Neuronal stem cell (in vitro differentiated cells): ENCODE results near the gene REV3L. TPM values are rescaled to one million over a fixed set of nuclear protein-coding genes. Genes with fewer than 3 reads are reported as not detected.
A peak's percentile ranks its signal among the peaks of the same experiment; 100 is the strongest.

ENCODE experiments used
- DNase-seq: peaks from one replicate; pipeline ENCODE4 v3.0.0-alpha.2; 2013; ENCODE audit warnings: low spot score
- H2AFZ ChIP-seq: one replicate; pipeline ENCODE4 v1.6.1; 2013; ENCODE audit warnings: mild to moderate bottlenecking, low read length, inconsistent platforms
- H2AK5ac ChIP-seq: 2 replicates; pipeline ENCODE4 v1.6.1; 2013; ENCODE audit warnings: low read depth, mild to moderate bottlenecking, inconsistent platforms, low read length, moderate library complexity, mixed read lengths
- H2BK120ac ChIP-seq: 2 replicates; pipeline ENCODE4 v1.6.1; 2013; ENCODE audit warnings: low read depth, mild to moderate bottlenecking, inconsistent platforms, low read length, moderate library complexity, mixed read lengths
- H2BK12ac ChIP-seq: one replicate; pipeline ENCODE4 v1.6.1; 2013; ENCODE audit warnings: low read length, inconsistent platforms
- H2BK15ac ChIP-seq: 2 replicates; pipeline ENCODE4 v1.6.1; 2013; ENCODE audit warnings: mild to moderate bottlenecking, low read length, inconsistent platforms, mixed read lengths
- H2BK5ac ChIP-seq: one replicate; pipeline ENCODE4 v1.6.1; 2013; ENCODE audit warnings: inconsistent platforms, mild to moderate bottlenecking, low read length, moderate library complexity
- H3K14ac ChIP-seq: one replicate; pipeline ENCODE4 v1.6.1; 2013; ENCODE audit warnings: low read length, inconsistent platforms
- H3K18ac ChIP-seq: 2 replicates; pipeline ENCODE4 v1.6.1; 2013; ENCODE audit warnings: low read length, inconsistent platforms
- H3K23ac ChIP-seq: 2 replicates; pipeline ENCODE4 v1.6.1; 2013; ENCODE audit warnings: low read depth, mild to moderate bottlenecking, mixed read lengths, low read length, inconsistent platforms; ENCODE audit not compliant: poor library complexity
- H3K27ac ChIP-seq: replicated peaks from 3 replicates; pipeline ENCODE4 v1.5.1; 2013; ENCODE audit warnings: low read length, inconsistent platforms
- H3K27me3 ChIP-seq, 3 experiments: 2 replicates each; pipeline ENCODE4 v1.6.1; 2013; ENCODE audit warnings: low read length in 3 of 3, mild to moderate bottlenecking in 2 of 3, inconsistent platforms in 1 of 3, low read depth in 1 of 3, mixed read lengths in 1 of 3, moderate library complexity in 1 of 3; ENCODE audit not compliant: control insufficient read depth in 3 of 3, insufficient read depth in 3 of 3
- H3K36me3 ChIP-seq, 2 donors: replicated peaks in 1 of 2; 2 replicates each; pipeline ENCODE4 v1.6.1; 2013; ENCODE audit warnings: low read length in 2 of 2; ENCODE audit not compliant: control insufficient read depth in 2 of 2, insufficient read depth in 2 of 2
- H3K4ac ChIP-seq: 2 replicates; pipeline ENCODE4 v1.6.1; 2013; ENCODE audit warnings: inconsistent platforms, mild to moderate bottlenecking, low read length, moderate library complexity
- H3K4me1 ChIP-seq, 2 donors: 1 replicate in 1 of 2; 2 replicates in 1 of 2; pipeline ENCODE4 v1.6.1; 2013; ENCODE audit warnings: low read length in 2 of 2, low read depth in 1 of 2; ENCODE audit not compliant: control insufficient read depth in 2 of 2, insufficient read depth in 1 of 2
- H3K4me2 ChIP-seq: one replicate; pipeline ENCODE4 v1.6.1; 2013; ENCODE audit warnings: mild to moderate bottlenecking, low read length, inconsistent platforms; ENCODE audit not compliant: insufficient read depth, poor library complexity, severe bottlenecking
- H3K4me3 ChIP-seq, 2 donors: 2 replicates each; pipeline ENCODE4 v1.5.1; 2013; ENCODE audit warnings: low read length in 2 of 2, mild to moderate bottlenecking in 2 of 2, inconsistent platforms in 1 of 2, moderate library complexity in 1 of 2
- H3K79me1 ChIP-seq: one replicate; pipeline ENCODE4 v1.6.1; 2013; ENCODE audit warnings: low read depth, mild to moderate bottlenecking, inconsistent platforms, low read length, moderate library complexity
- H3K9ac ChIP-seq: one replicate; pipeline ENCODE4 v1.6.1; 2013; ENCODE audit warnings: mild to moderate bottlenecking, low read depth, low read length, inconsistent platforms; ENCODE audit not compliant: poor library complexity
- H3K9me3 ChIP-seq, 2 donors: replicated peaks in 1 of 2; 2 replicates each; pipeline versions ENCODE3 to v1.6.1; 2013; ENCODE audit warnings: low read length in 2 of 2, mild to moderate bottlenecking in 2 of 2, inconsistent platforms in 1 of 2, low read depth in 1 of 2, mixed read lengths in 1 of 2, moderate library complexity in 1 of 2; ENCODE audit not compliant: control insufficient read depth in 2 of 2, insufficient read depth in 1 of 2
- H4K8ac ChIP-seq: one replicate; pipeline ENCODE4 v1.6.1; 2013; ENCODE audit warnings: low read depth, mild to moderate bottlenecking, inconsistent platforms, low read length, moderate library complexity
- H4K91ac ChIP-seq: one replicate; pipeline ENCODE4 v1.6.1; 2013; ENCODE audit warnings: low read length, low read depth, mild to moderate bottlenecking, inconsistent platforms; ENCODE audit not compliant: poor library complexity
- WGBS, 2 donors: extraction: QIAGEN DNeasy Blood & Tissue Kit; methylation state at CpG; one replicate each; pipeline ENCODE4 v1.1.7; 2013; ENCODE audit warnings: missing lambda C conversion rate in 2 of 2, mixed read lengths in 1 of 2; ENCODE audit not compliant: insufficient read length in 2 of 2, insufficient replicate concordance in 1 of 2; ENCODE audit errors: extremely low coverage in 2 of 2; 5-methylcytosine and 5-hydroxymethylcytosine counted together
- polyA plus RNA-seq, 2 experiments: library from polyadenylated mRNA; stranded (reverse); fragments of 200-250 nt; gene quantifications; one replicate each; pipeline ENCODE4 v1.2.3, GENCODE V29; 2013

The REV3L gene
- polyA plus RNA-seq (2013, experiment 1 of 2), result 4.6 TPM
- 4.7 TPM for polyA plus RNA-seq (2013, experiment 2 of 2)

- peak within 1 kb of the TSS; percentile 58 for H2BK12ac ChIP-seq
- H3K4ac ChIP-seq, result no peak within 1 kb of the TSS
- H2BK15ac ChIP-seq, result peak within 1 kb of the TSS; percentile 89
- H4K91ac ChIP-seq, result no peak within 1 kb of the TSS
- peak within 1 kb of the TSS; percentile 93 for H2AFZ ChIP-seq
- H3K14ac ChIP-seq, result peak within 1 kb of the TSS; percentile 99
- peak; percentile 94 for DNase-seq
- no CpG with 5 or more reads among the region's 84 CpGs for WGBS, 2 donors
- H3K9ac ChIP-seq, result peak within 1 kb of the TSS; percentile 97
- peak within 1 kb of the TSS; percentile 93 for H3K23ac ChIP-seq
- peaks cover 4% of the 10 kb centered on the region for H3K79me1 ChIP-seq
- H2BK120ac ChIP-seq, result peak within 1 kb of the TSS; percentile 96
- H3K27ac ChIP-seq, result peak within 1 kb of the TSS; percentile 100
- peaks cover 0 to 22% of the 10 kb centered on the region in 2 donors for H3K36me3 ChIP-seq
- H2AK5ac ChIP-seq, result peak within 1 kb of the TSS; percentile 46
- H3K4me1 ChIP-seq, result peaks cover 5 to 23% of the 10 kb centered on the region in 2 donors
- H2BK5ac ChIP-seq, result peak within 1 kb of the TSS; percentile 99
- H3K4me2 ChIP-seq, result peak within 1 kb of the TSS; percentile 81
- H3K9me3 ChIP-seq, result peaks cover 0 to 17% of the 10 kb centered on the region in 2 donors
- peak within 1 kb of the TSS; percentile 100 for H3K18ac ChIP-seq
- H3K4me3 ChIP-seq, result peak within 1 kb of the TSS; percentile 82 to 96
- peaks cover 0 to 3% (median 0%) of the 10 kb centered on the region in 3 experiments for H3K27me3 ChIP-seq
- peak within 1 kb of the TSS; percentile 6 for H4K8ac ChIP-seq
Observed at GRCh38 chr6:111482959-111483735, at the start of gene REV3L. Gene REV3L (minus strand): TSS chr6:111483218. CDS start chr6:111482888, 330 bp downstream.

DNA sequence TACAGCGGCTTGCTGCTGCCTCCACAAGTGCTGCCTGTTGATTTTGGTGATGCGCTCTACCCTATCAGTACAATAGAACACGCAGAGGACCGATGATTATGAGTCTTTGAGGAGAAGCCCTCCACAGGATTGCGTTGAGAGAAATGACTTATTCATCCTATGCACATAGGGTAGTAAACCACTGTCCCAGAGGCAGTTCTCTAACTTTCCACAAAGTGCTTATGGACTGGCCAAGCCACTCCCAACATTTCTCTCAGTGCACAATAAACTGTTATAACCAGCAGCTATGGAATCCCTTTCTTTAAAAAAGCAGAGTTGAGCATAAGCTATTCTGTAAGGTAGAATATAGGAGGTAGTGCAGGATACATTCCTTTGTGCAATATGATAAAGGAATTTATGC is 48.2 kb upstream of the REV3L start:
- Histone ChIP-seq H3K4me2 (no peak overlapping the region), H2BK5ac (no peak overlapping the region), H4K91ac (no peak overlapping the region), H2BK12ac (no peak overlapping the region), H3K27me3 (no peaks in the 10 kb centered on the region), H2BK120ac (no peak overlapping the region), H3K4me1 (peaks cover 2 to 5% of the 10 kb centered on the region in 2 donors), H3K14ac (no peak overlapping the region), H3K4me3 (no peak overlapping the region), H3K36me3 (no peaks in the 10 kb centered on the region), H3K79me1 (no peaks in the 10 kb centered on the region), H2AK5ac (no peak overlapping the region), H3K18ac (no peak overlapping the region), H4K8ac (no peak overlapping the region), H3K27ac (no peak overlapping the region), H3K4ac (no peak overlapping the region), H2AFZ (no peak overlapping the region), H2BK15ac (no peak overlapping the region), H3K9ac (no peak overlapping the region), H3K9me3 (peaks cover 0 to 2% of the 10 kb centered on the region in 2 donors), H3K23ac (no peak overlapping the region)
- DNase-seq, result no peak
- no CpG with 5 or more reads among the region's 5 CpGs for WGBS, 2 donors

DNA sequence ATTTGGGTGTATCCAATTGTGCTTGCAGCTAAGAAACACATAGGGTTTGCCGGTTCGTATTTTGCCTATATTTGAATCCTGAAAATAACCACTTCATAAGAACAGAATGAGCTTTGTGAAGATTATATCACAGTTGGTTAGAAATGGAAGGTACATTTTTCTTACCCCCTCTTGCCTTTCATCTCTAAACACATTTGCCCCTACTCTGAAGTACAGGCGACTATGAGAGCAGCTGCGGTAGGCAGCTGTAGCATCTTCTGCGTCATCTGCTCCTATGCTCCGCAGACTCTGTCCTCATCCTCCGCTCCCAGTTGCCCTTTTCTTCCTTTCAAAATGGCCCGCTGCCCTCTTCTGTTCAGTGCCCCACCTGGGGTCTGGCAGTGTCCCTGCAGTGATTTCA is 47.6 kb upstream of the REV3L start:
- Histone ChIP-seq H3K23ac (no peak overlapping the region), H2BK5ac (no peak overlapping the region), H2AK5ac (no peak overlapping the region), H4K8ac (no peak overlapping the region), H3K4me3 (no peak overlapping the region), H3K4ac (no peak overlapping the region), H2BK15ac (no peak overlapping the region), H3K27ac (no peak overlapping the region), H2BK12ac (no peak overlapping the region), H4K91ac (no peak overlapping the region), H2BK120ac (no peak overlapping the region), H2AFZ (no peak overlapping the region), H3K18ac (no peak overlapping the region), H3K27me3 (no peaks in the 10 kb centered on the region), H3K36me3 (no peaks in the 10 kb centered on the region), H3K9ac (no peak overlapping the region), H3K9me3 (peaks cover 0 to 2% of the 10 kb centered on the region in 2 donors), H3K4me2 (no peak overlapping the region), H3K4me1 (peaks cover 2 to 5% of the 10 kb centered on the region in 2 donors), H3K14ac (no peak overlapping the region), H3K79me1 (no peaks in the 10 kb centered on the region)
- DNase-seq, result no peak
- no CpG with 5 or more reads among the region's 8 CpGs for WGBS, 2 donors

DNA sequence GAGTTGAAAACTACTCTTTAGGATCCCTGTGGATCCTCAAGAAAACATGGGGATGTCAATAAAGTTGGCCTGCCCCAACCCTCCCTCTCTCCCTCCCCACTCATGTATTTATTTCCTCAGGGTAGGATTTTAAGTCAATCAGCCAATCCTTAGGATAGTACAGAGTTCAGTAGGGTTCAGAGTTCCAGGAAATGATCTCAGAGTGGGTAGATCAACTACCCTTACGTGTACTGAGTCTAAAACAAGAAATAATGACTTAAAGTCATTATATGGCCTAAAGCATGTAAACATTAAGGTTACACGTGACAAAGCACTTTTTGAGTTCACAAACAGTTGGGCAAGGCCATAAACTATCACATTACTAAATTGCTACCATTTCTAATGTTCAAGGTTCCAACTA is 47.2 kb upstream of the REV3L start:
- H3K36me3 ChIP-seq, result no peaks in the 10 kb centered on the region
- H2BK5ac ChIP-seq, result no peak overlapping the region
- H4K8ac ChIP-seq, result no peak overlapping the region
- H2BK120ac ChIP-seq, result no peak overlapping the region
- no peak overlapping the region for H2AK5ac ChIP-seq
- H3K9me3 ChIP-seq, result peaks cover 0 to 2% of the 10 kb centered on the region in 2 donors
- no peaks in the 10 kb centered on the region for H3K27me3 ChIP-seq
- no peak overlapping the region for H3K23ac ChIP-seq
- H3K4me1 ChIP-seq, result peaks cover 2 to 5% of the 10 kb centered on the region in 2 donors
- no CpG with 5 or more reads among the region's 2 CpGs for WGBS, 2 donors
- no peak overlapping the region for H2BK12ac ChIP-seq
- H3K9ac ChIP-seq, result no peak overlapping the region
- H3K4ac ChIP-seq, result no peak overlapping the region
- no peak overlapping the region for H2AFZ ChIP-seq
- no peaks in the 10 kb centered on the region for H3K79me1 ChIP-seq
- H3K4me3 ChIP-seq, result no peak overlapping the region
- no peak overlapping the region for H4K91ac ChIP-seq
- no peak overlapping the region for H3K27ac ChIP-seq
- no peak overlapping the region for H3K14ac ChIP-seq
- H2BK15ac ChIP-seq, result no peak overlapping the region
- H3K4me2 ChIP-seq, result no peak overlapping the region
- no peak overlapping the region for H3K18ac ChIP-seq
- no peak for DNase-seq
